B cell (primary cell): ENCODE results near the gene CCDC6. TPM values are rescaled to one million over a fixed set of nuclear protein-coding genes. Genes with fewer than 3 reads are reported as not detected.

ENCODE experiments used
- ATAC-seq: fragments of 200-7000 bp; cut with Tn5 transposase; one replicate; pipeline ENCODE4 v1.10.0; 2021; ENCODE audit warnings: low read depth, mild to moderate bottlenecking, moderate number of reproducible peaks, moderate library complexity
- CTCF ChIA-PET: fragments of 350-600 bp; sonication (Branson Sonifier 250); formaldehyde crosslinking; loops from one replicate; lab custom pipeline; 2021; ENCODE audit warnings: antibody characterized with exemption, inconsistent platforms; lab: Charles Lee
- POLR2A ChIA-PET: fragments of 350-600 bp; sonication (Branson Sonifier 250); formaldehyde crosslinking; loops from one replicate; lab custom pipeline; 2021; ENCODE audit warnings: antibody characterized with exemption; lab: Charles Lee
- DNase-seq: peaks from one replicate; pipeline ENCODE4 v3.0.0; 2013
- H2AFZ ChIP-seq: 2 replicates; pipeline ENCODE4 v1.6.1; 2012; ENCODE audit warnings: mild to moderate bottlenecking, low read depth, low read length; ENCODE audit not compliant: insufficient read depth, poor library complexity, severe bottlenecking
- H3K27ac ChIP-seq, 2 donors: 1 replicate in 1 of 2; 2 replicates in 1 of 2; pipeline ENCODE4 v1.5.1; 2012 to 2013; ENCODE audit warnings: low read length in 2 of 2, mild to moderate bottlenecking in 2 of 2, moderate library complexity in 1 of 2
- H3K27me3 ChIP-seq, 4 experiments: fragments of 200-600 bp in 1 of 4; sonication (generic) in 1 of 4; replicated peaks in 1 of 4; 1 replicate in 2 of 4; 2 replicates in 2 of 4; pipeline versions ENCODE4 v1.6.1 to v1.7.0; 2013 to 2016; ENCODE audit warnings: low read length in 3 of 4, mild to moderate bottlenecking in 2 of 4, mixed read lengths in 1 of 4, moderate library complexity in 1 of 4; ENCODE audit not compliant: insufficient read depth in 4 of 4, control insufficient read depth in 3 of 4; ENCODE audit errors: control extremely low read depth in 1 of 4
- H3K36me3 ChIP-seq, 2 experiments: replicated peaks in 1 of 2; 1 replicate in 1 of 2; 2 replicates in 1 of 2; pipeline versions ENCODE4 v1.6.1 to v1.7.1; 2013; ENCODE audit warnings: low read length in 1 of 2; ENCODE audit not compliant: insufficient read depth in 2 of 2, control insufficient read depth in 1 of 2; ENCODE audit errors: control extremely low read depth in 1 of 2, extremely low read depth in 1 of 2
- H3K4me1 ChIP-seq, 2 donors: fragments of 200-600 bp in 1 of 2; sonication (generic) in 1 of 2; 1 replicate in 1 of 2; 2 replicates in 1 of 2; pipeline versions ENCODE4 v1.5.1 to v1.6.1; 2013 to 2017; ENCODE audit warnings: low read length in 2 of 2; ENCODE audit not compliant: control insufficient read depth in 2 of 2, insufficient read depth in 2 of 2
- H3K4me2 ChIP-seq: replicated peaks from 2 replicates; pipeline ENCODE3; 2012; ENCODE audit warnings: mild to moderate bottlenecking, low read depth, low read length; ENCODE audit not compliant: poor library complexity, severe bottlenecking
- H3K4me3 ChIP-seq, 5 experiments: fragments of 200-600 bp in 1 of 5; sonication (generic) in 1 of 5; 1 replicate in 3 of 5; 2 replicates in 2 of 5; pipeline versions ENCODE4 v1.5.1 to v1.7.0; 2011 to 2016; ENCODE audit warnings: low read length in 4 of 5, mild to moderate bottlenecking in 4 of 5, low read depth in 2 of 5, control low read depth in 1 of 5, moderate library complexity in 1 of 5; ENCODE audit not compliant: insufficient read depth in 1 of 5; ENCODE audit errors: control extremely low read depth in 1 of 5, extremely low read depth in 1 of 5
- H3K79me2 ChIP-seq: fragments of 200-600 bp; sonication (generic); one replicate; pipeline ENCODE4 v1.6.0; 2016; ENCODE audit warnings: low read length; ENCODE audit not compliant: control insufficient read depth, insufficient read depth
- H3K9ac ChIP-seq: fragments of 200-600 bp; sonication (generic); 2 replicates; pipeline ENCODE4 v1.6.1; 2017; ENCODE audit warnings: mild to moderate bottlenecking, low read length, moderate library complexity
- H3K9me3 ChIP-seq, 3 donors: one replicate each; pipeline versions ENCODE4 v1.6.1 to v1.7.1; 2013; ENCODE audit warnings: low read length in 2 of 3; ENCODE audit not compliant: control insufficient read depth in 2 of 3, insufficient read depth in 1 of 3; ENCODE audit errors: control extremely low read depth in 1 of 3
- H4K20me1 ChIP-seq: 2 replicates; pipeline ENCODE4 v1.6.0; 2012; ENCODE audit warnings: mild to moderate bottlenecking, low read length; ENCODE audit not compliant: insufficient read depth, control insufficient read depth, poor library complexity, severe bottlenecking
- H3K27ac Mint-ChIP-seq: one replicate; pipeline ENCODE4 v1.8.0; 2021; ENCODE audit warnings: mixed read lengths
- H3K27me3 Mint-ChIP-seq: one replicate; pipeline ENCODE4 v1.8.0; 2021; ENCODE audit warnings: mixed read lengths
- H3K4me1 Mint-ChIP-seq: one replicate; pipeline ENCODE4 v1.8.0; 2021; ENCODE audit warnings: mixed read lengths
- H3K4me3 Mint-ChIP-seq: one replicate; pipeline ENCODE4 v1.8.0; 2021; ENCODE audit warnings: mixed read lengths
- H3K9me3 Mint-ChIP-seq: one replicate; pipeline ENCODE4 v1.8.0; 2022; ENCODE audit warnings: mixed read lengths; ENCODE audit not compliant: insufficient read depth
- CTCF ChIP-seq: fragments of 200-600 bp; IDR thresholded peaks from one replicate; pipeline ENCODE4 v1.8.0; 2022; ENCODE audit warnings: antibody characterized with exemption, mild to moderate bottlenecking
- EZH2 ChIP-seq: IDR thresholded peaks from 2 replicates; pipeline ENCODE4 v1.6.1; 2012; ENCODE audit warnings: borderline replicate concordance, low read depth, mild to moderate bottlenecking, moderate library complexity, low read length; ENCODE audit not compliant: insufficient read depth, poor library complexity, severe bottlenecking
- WGBS: methylation state at CpG from one replicate; pipeline ENCODE4 v1.1.5; 2013; ENCODE audit warnings: missing lambda C conversion rate; ENCODE audit not compliant: insufficient coverage; 5-methylcytosine and 5-hydroxymethylcytosine counted together
- intact Hi-C: fragments of 100-400 bp; cut with micrococcal nuclease; formaldehyde crosslinking; loops from one replicate; pipeline ENCODE4 v1.10.0; 2022
- polyA plus RNA-seq: library from polyadenylated mRNA; depleted of rRNA; stranded (reverse); fragments of >200 nt; gene quantifications from 2 replicates; pipeline ENCODE4 v1.2.3, GENCODE V29; 2012
- total RNA-seq, 2 donors: library from RNA; stranded (reverse); fragments of 120-200 nt in 1 of 2; gene quantifications; 1 replicate in 1 of 2; 2 replicates in 1 of 2; pipeline versions ENCODE4 v1.2.3 to v1.2.4, GENCODE V29; 2013 to 2022

Gene CCDC6
- total and polyA plus RNA-seq, 2 donors (not counting 1 experiment from before 2014, with no cell fraction given), result 18.2 to 30.1 TPM

GRCh38 chr10:59839576-59839975 is 66.8 kb downstream of the CCDC6 start:
- Histone ChIP-seq H3K79me2 (peaks cover 58% of the 10 kb centered on the region), H3K36me3 (peaks cover 6 to 21% of the 10 kb centered on the region in 2 experiments), H2AFZ (no peak overlapping the region), H3K9me3 (no peaks in the 10 kb centered on the region), H3K4me2 (no peak overlapping the region), H3K27me3 (no peaks in the 10 kb centered on the region), H3K9ac (no peak overlapping the region), H4K20me1 (no peaks in the 10 kb centered on the region), H3K4me1 (peaks cover 23 to 27% of the 10 kb centered on the region in 2 donors), H3K27ac (no peak overlapping the region), H3K4me3 (no peak overlapping the region)
- TF ChIP-seq EZH2, result no peak
- no peak for TF ChIP-seq CTCF
- Mint-ChIP-seq H3K27ac (no peak overlapping the region), H3K4me1 (peaks cover 43% of the 10 kb centered on the region), H3K9me3 (no peaks in the 10 kb centered on the region), H3K4me3 (no peak overlapping the region), H3K27me3 (no peaks in the 10 kb centered on the region)
- no peak for ATAC-seq
- 67% methylated on average over 6 of the region's 6 CpGs for WGBS
- CTCF ChIA-PET, result interaction anchor here (1.0 to 9.9 kb wide), 4 partner anchors 9 to 26 kb away, joined by 3 to 70 read pairs (median 4); no protein-coding TSS in a partner anchor
- intact Hi-C loops, result no loop called here
- POLR2A ChIA-PET, result no interaction called here
- DNase-seq, result no peak

- Histone ChIP-seq H3K36me3 (peaks cover under 1 to 12% of the 10 kb centered on the region in 2 experiments), H3K4me1 (peaks cover 33 to 38% of the 10 kb centered on the region in 2 donors), H3K4me2 (no peak overlapping the region), H3K9ac (no peak overlapping the region), H3K27ac (peak overlapping the region; percentile 2 to 50), H3K9me3 (no peaks in the 10 kb centered on the region), H4K20me1 (no peaks in the 10 kb centered on the region), H3K4me3 (no peak overlapping the region), H2AFZ (no peak overlapping the region), H3K79me2 (peaks cover 54% of the 10 kb centered on the region), H3K27me3 (no peaks in the 10 kb centered on the region)
- no peaks in the 10 kb centered on the region for H3K9me3 Mint-ChIP-seq
- WGBS, result 100% methylated on average over 1 of the region's 2 CpGs
- intact Hi-C loops, result no loop called here
- DNase-seq, result no peak
- TF ChIP-seq EZH2, result no peak
- no peak for TF ChIP-seq CTCF
- CTCF ChIA-PET, result interaction anchor here (1.2 to 9.9 kb wide), 3 partner anchors 7 to 28 kb away, joined by 3 to 70 read pairs (median 5); no protein-coding TSS in a partner anchor
- no peaks in the 10 kb centered on the region for H3K27me3 Mint-ChIP-seq
- POLR2A ChIA-PET, result no interaction called here
- peaks cover 56% of the 10 kb centered on the region for H3K4me1 Mint-ChIP-seq
- ATAC-seq, result no peak
- peak overlapping the region; percentile 11 for H3K27ac Mint-ChIP-seq
- H3K4me3 Mint-ChIP-seq, result no peak overlapping the region
These were observed 68.1 kb downstream of the CCDC6 start for GRCh38 chr10:59838085-59838789.
